HG02973 (cell line): ENCODE measurements around the gene SLC39A11.
"Not testable (repeated sequence)": the region's sequence is repeated elsewhere in the genome, so short reads cannot be mapped to it uniquely, and the experiment has no call there.

Source experiments
- ATAC-seq: cut with Tn5 transposase; IDR thresholded peaks from one replicate; pipeline ENCODE4 v1.9.1; 2021; ENCODE audit warnings: moderate library complexity; ENCODE audit not compliant: unreplicated experiment

The SLC39A11 gene

GRCh38 chr17:72766761-72767356 lies 325.6 kb downstream of the SLC39A11 start:
- ATAC-seq = no peak

GRCh38 chr17:72765368-72766153 lies 326.9 kb downstream of the SLC39A11 start:
- no peak for ATAC-seq

- no peak for ATAC-seq
These were observed 327.9 kb downstream of the SLC39A11 start for GRCh38 chr17:72764632-72765041.

GRCh38 chr17:72763981-72764380 lies 328.5 kb downstream of the SLC39A11 start:
- no peak for ATAC-seq

GRCh38 chr17:72761893-72762575 lies 330.5 kb downstream of the SLC39A11 start:
- not testable (repeated sequence) for ATAC-seq

- no peak for ATAC-seq
These were observed 331.1 kb downstream of the SLC39A11 start for GRCh38 chr17:72761431-72761830.

- ATAC-seq = no peak
These were observed 332.1 kb downstream of the SLC39A11 start for GRCh38 chr17:72760368-72760767.

GRCh38 chr17:72759301-72759700 lies 333.2 kb downstream of the SLC39A11 start:
- no peak for ATAC-seq

GRCh38 chr17:72756256-72756655 lies 336.2 kb downstream of the SLC39A11 start:
- ATAC-seq = no peak

- no peak for ATAC-seq
These were observed 338.0 kb downstream of the SLC39A11 start for GRCh38 chr17:72754513-72754912.

GRCh38 chr17:72751746-72752145 lies 340.7 kb downstream of the SLC39A11 start:
- no peak for ATAC-seq

- no peak for ATAC-seq
These were observed 343.3 kb downstream of the SLC39A11 start for GRCh38 chr17:72749119-72749572.

- no peak for ATAC-seq
These were observed 345.0 kb downstream of the SLC39A11 start for GRCh38 chr17:72747501-72747900.

GRCh38 chr17:72745241-72745640 lies 347.2 kb downstream of the SLC39A11 start:
- no peak for ATAC-seq

- no peak for ATAC-seq
These were observed 349.4 kb downstream of the SLC39A11 start for GRCh38 chr17:72743037-72743467.

- ATAC-seq = no peak
These were observed 355.3 kb downstream of the SLC39A11 start for GRCh38 chr17:72737151-72737690.

GRCh38 chr17:72735592-72735991 lies 356.9 kb downstream of the SLC39A11 start:
- ATAC-seq = no peak

- ATAC-seq = no peak
These were observed 357.4 kb downstream of the SLC39A11 start for GRCh38 chr17:72735048-72735447.

GRCh38 chr17:72734613-72735012 lies 357.9 kb downstream of the SLC39A11 start:
- ATAC-seq = no peak

GRCh38 chr17:72733619-72734282 lies 358.7 kb downstream of the SLC39A11 start:
- ATAC-seq = peak; percentile 70
